WTC11 (cell line): ENCODE measurements around the gene HDLBP.

Source experiments
- CTCF ChIP-seq: fragments of 200-600 bp; IDR thresholded peaks from 2 replicates; pipeline ENCODE4 v1.8.0; 2022; ENCODE audit warnings: antibody characterized with exemption
- GABPB1 ChIP-seq: sonication (generic); formaldehyde crosslinking; IDR thresholded peaks from 2 replicates; pipeline ENCODE4 v1.8.1; 2023; ENCODE audit warnings: mild to moderate bottlenecking, missing genetic modification reagents
- NR2C2 ChIP-seq: sonication (generic); formaldehyde crosslinking; IDR thresholded peaks from 2 replicates; pipeline ENCODE4 v1.8.0; 2022; ENCODE audit warnings: mild to moderate bottlenecking, missing genetic modification reagents
- ZNF512 ChIP-seq: sonication (generic); formaldehyde crosslinking; IDR thresholded peaks from 2 replicates; pipeline ENCODE4 v1.8.1; 2022; ENCODE audit warnings: missing genetic modification reagents, borderline replicate concordance
- TF ChIP-seq, protein P1 (sequence below): sonication (generic); formaldehyde crosslinking; conservative IDR thresholded peaks from 2 replicates; pipeline ENCODE4 v1.8.1; 2023; ENCODE audit warnings: mild to moderate bottlenecking, low read depth, missing genetic modification reagents, moderate library complexity
- TF ChIP-seq, protein P2 (sequence below): sonication (generic); formaldehyde crosslinking; IDR thresholded peaks from 2 replicates; pipeline ENCODE4 v1.8.0; 2022; ENCODE audit warnings: mild to moderate bottlenecking, missing genetic modification reagents

GRCh38 chr2:241317391-241317790 is 1.9 kb upstream of the HDLBP start:
- TF ChIP-seq CTCF (no peak), ZNF512 (CRISPR knock-in tag) (no peak), NR2C2 (CRISPR knock-in tag) (no peak), GABPB1 (CRISPR knock-in tag) (no peak)
- TF ChIP-seq, protein P1, sequence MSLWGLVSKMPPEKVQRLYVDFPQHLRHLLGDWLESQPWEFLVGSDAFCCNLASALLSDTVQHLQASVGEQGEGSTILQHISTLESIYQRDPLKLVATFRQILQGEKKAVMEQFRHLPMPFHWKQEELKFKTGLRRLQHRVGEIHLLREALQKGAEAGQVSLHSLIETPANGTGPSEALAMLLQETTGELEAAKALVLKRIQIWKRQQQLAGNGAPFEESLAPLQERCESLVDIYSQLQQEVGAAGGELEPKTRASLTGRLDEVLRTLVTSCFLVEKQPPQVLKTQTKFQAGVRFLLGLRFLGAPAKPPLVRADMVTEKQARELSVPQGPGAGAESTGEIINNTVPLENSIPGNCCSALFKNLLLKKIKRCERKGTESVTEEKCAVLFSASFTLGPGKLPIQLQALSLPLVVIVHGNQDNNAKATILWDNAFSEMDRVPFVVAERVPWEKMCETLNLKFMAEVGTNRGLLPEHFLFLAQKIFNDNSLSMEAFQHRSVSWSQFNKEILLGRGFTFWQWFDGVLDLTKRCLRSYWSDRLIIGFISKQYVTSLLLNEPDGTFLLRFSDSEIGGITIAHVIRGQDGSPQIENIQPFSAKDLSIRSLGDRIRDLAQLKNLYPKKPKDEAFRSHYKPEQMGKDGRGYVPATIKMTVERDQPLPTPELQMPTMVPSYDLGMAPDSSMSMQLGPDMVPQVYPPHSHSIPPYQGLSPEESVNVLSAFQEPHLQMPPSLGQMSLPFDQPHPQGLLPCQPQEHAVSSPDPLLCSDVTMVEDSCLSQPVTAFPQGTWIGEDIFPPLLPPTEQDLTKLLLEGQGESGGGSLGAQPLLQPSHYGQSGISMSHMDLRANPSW (CRISPR knock-in tag) = no peak
- TF ChIP-seq, protein P2, sequence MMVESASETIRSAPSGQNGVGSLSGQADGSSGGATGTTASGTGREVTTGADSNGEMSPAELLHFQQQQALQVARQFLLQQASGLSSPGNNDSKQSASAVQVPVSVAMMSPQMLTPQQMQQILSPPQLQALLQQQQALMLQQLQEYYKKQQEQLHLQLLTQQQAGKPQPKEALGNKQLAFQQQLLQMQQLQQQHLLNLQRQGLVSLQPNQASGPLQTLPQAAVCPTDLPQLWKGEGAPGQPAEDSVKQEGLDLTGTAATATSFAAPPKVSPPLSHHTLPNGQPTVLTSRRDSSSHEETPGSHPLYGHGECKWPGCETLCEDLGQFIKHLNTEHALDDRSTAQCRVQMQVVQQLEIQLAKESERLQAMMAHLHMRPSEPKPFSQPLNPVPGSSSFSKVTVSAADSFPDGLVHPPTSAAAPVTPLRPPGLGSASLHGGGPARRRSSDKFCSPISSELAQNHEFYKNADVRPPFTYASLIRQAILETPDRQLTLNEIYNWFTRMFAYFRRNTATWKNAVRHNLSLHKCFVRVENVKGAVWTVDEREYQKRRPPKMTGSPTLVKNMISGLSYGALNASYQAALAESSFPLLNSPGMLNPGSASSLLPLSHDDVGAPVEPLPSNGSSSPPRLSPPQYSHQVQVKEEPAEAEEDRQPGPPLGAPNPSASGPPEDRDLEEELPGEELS (CRISPR knock-in tag) = no peak
